A549 (cell line): Measurements from ENCODE around the gene BID.

Experiments used
- KDM1A ChIP-seq: fragments of 200-600 bp; sonication (generic); IDR thresholded peaks from 2 replicates; pipeline ENCODE4 v1.6.1; 2016; ENCODE audit warnings: low read depth, mild to moderate bottlenecking
- REST ChIP-seq: fragments of 200-600 bp; sonication (generic); IDR thresholded peaks from 2 replicates; pipeline ENCODE4 v1.6.1; 2016; ENCODE audit warnings: antibody characterized with exemption, mild to moderate bottlenecking, moderate library complexity
- RNF2 ChIP-seq: fragments of 200-600 bp; sonication (generic); IDR thresholded peaks from 2 replicates; pipeline ENCODE4 v1.6.1; 2016; ENCODE audit warnings: low read depth, mild to moderate bottlenecking, antibody characterized with exemption, moderate library complexity, borderline replicate concordance
- SREBF2 ChIP-seq: fragments of 450-650 bp; IDR thresholded peaks from 2 replicates; pipeline ENCODE4 v1.6.1; 2014; ENCODE audit warnings: mild to moderate bottlenecking, moderate library complexity
- ZFP36 ChIP-seq: fragments of 450-650 bp; IDR thresholded peaks from 2 replicates; pipeline ENCODE4 v1.6.1; 2014; ENCODE audit warnings: borderline replicate concordance; ENCODE audit not compliant: partially characterized antibody

- TF ChIP-seq KDM1A (no peak), RNF2 (no peak), SREBF2 (no peak), REST (no peak), ZFP36 (no peak)
Measured at GRCh38 chr22:17769716-17770082, 4.6 kb downstream of the BID start.
